Smooth muscle cell of the coronary artery (primary cell): ENCODE results near the gene DBF4. TPM values are rescaled to one million over a fixed set of nuclear protein-coding genes. Genes with fewer than 3 reads are reported as not detected.

Source experiments
- total RNA-seq: library from RNA; depleted of rRNA; stranded (reverse); fragments of >200 nt; gene quantifications from 2 replicates; pipeline ENCODE4 v1.2.3, GENCODE V29; 2014; ENCODE audit warnings: low replicate concordance

Gene DBF4, protein sequence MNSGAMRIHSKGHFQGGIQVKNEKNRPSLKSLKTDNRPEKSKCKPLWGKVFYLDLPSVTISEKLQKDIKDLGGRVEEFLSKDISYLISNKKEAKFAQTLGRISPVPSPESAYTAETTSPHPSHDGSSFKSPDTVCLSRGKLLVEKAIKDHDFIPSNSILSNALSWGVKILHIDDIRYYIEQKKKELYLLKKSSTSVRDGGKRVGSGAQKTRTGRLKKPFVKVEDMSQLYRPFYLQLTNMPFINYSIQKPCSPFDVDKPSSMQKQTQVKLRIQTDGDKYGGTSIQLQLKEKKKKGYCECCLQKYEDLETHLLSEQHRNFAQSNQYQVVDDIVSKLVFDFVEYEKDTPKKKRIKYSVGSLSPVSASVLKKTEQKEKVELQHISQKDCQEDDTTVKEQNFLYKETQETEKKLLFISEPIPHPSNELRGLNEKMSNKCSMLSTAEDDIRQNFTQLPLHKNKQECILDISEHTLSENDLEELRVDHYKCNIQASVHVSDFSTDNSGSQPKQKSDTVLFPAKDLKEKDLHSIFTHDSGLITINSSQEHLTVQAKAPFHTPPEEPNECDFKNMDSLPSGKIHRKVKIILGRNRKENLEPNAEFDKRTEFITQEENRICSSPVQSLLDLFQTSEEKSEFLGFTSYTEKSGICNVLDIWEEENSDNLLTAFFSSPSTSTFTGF
- 1.3 and 7.0 TPM in 2 replicates for total RNA-seq

GRCh38 chr7:87876040-87876868 lies at the start of gene DBF4, which contains the start of gene SLC25A40:
TSS of gene DBF4 (plus strand) at chr7:87876493. CDS start at chr7:87876733, 240 bp downstream.
TSS of gene SLC25A40 (minus strand) at chr7:87876360. CDS start at chr7:87858727, 17,633 bp downstream.

DNA sequence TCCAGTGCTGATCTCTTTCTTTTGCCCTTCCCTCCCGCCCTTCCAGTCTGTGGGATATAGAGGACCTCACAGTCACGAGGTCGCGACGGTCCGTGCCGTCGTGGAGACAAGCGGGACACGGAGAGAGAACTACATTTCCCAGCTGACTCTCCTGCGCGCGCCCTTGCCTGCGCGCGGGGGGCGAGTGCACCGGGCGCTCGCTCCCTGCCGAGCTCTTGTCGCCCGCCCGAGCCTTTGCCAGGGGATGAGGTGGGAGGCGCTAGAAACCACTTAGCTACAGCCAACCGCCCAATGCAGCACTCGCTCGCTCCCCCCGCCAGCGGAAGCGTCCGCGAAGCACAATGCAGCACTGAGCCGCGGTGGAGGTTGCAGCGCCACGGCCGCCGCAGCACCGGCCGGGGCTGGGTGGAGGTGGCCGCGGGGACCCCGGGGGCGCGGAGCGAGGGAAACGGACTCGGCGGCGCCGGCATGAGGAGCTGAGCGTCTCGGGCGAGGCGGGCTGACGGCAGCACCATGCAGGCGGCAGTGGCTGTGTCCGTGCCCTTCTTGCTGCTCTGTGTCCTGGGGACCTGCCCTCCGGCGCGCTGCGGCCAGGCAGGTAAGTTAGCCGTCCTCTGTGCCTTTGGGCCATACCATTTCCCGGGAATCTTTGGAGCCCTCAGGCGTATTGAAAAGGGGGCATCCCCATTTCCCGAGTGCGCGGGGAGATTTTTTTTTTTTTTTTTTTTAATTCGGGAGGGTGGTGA lies 57.8 kb downstream of the DBF4 start, which contains the start of gene ADAM22:
TSS of gene ADAM22 (plus strand) at position 299 of the 746 bp plus-strand sequence. CDS start at position 514, 215 bp downstream.

Other genes starting within 250 kb of the DBF4 start
- 0.12 and 0.15 TPM in 2 replicates for gene RUNDC3B, start 248.1 kb upstream of the DBF4 start, total RNA-seq
- gene SLC25A40, start 133 bp upstream of the DBF4 start, total RNA-seq, result 1.8 and 2.9 TPM in 2 replicates
- 0.08 and 0.59 TPM in 2 replicates for gene ADAM22, start 57.8 kb downstream of the DBF4 start, total RNA-seq